NCI-H2107 (cell line): ENCODE data around the gene POLD4.

Source experiments
- DNase-seq: peaks from one replicate; lab custom pipeline; 2025; lab: John Stamatoyannopoulos, UW

The POLD4 gene

GRCh38 chr11:67387518-67387917, 34.2 kb upstream of the POLD4 start:
- DNase-seq: no peak

GRCh38 chr11:67387069-67387468, 33.7 kb upstream of the POLD4 start:
- no peak for DNase-seq

GRCh38 chr11:67384851-67385366, 31.6 kb upstream of the POLD4 start:
- DNase-seq: no peak

- DNase-seq: peak; percentile 27
Observed at GRCh38 chr11:67382276-67383136, 29.2 kb upstream of the POLD4 start.

GRCh38 chr11:67381244-67381972, 28.1 kb upstream of the POLD4 start:
- DNase-seq: no peak

GRCh38 chr11:67379061-67380058, 26.0 kb upstream of the POLD4 start:
- no peak for DNase-seq

GRCh38 chr11:67378544-67378943, 25.2 kb upstream of the POLD4 start:
- DNase-seq: no peak

- no peak for DNase-seq
Observed at GRCh38 chr11:67376873-67377808, 23.8 kb upstream of the POLD4 start.

- no peak for DNase-seq
Observed at GRCh38 chr11:67376063-67376820, 22.9 kb upstream of the POLD4 start.

- DNase-seq: no peak
Observed at GRCh38 chr11:67375320-67376055, 22.1 kb upstream of the POLD4 start.

GRCh38 chr11:67374571-67375281, 21.4 kb upstream of the POLD4 start:
- no peak for DNase-seq

- no peak for DNase-seq
Observed at GRCh38 chr11:67373648-67374570, 20.6 kb upstream of the POLD4 start.

- no peak for DNase-seq
Observed at GRCh38 chr11:67372993-67373647, 19.8 kb upstream of the POLD4 start, which contains the start of gene CLCF1. CLCF1 (minus strand) TSS chr11:67373598; CDS start chr11:67373539, 59 bp downstream.

GRCh38 chr11:67372321-67372992, 19.1 kb upstream of the POLD4 start:
- no peak for DNase-seq

GRCh38 chr11:67371911-67372320, 18.6 kb upstream of the POLD4 start:
- no peak for DNase-seq
